Activated T-helper 1 cell treated with anti-CD3 and anti-CD28 coated beads, Interleukin-2, amount 50 U/mL, for 16 hours (primary cell): ENCODE measurements around the gene DOCK10.
"Not testable (repeated sequence)": the region's sequence is repeated elsewhere in the genome, so short reads cannot be mapped to it uniquely, and the experiment has no call there.

Experiments
- DNase-seq, 2 donors: peaks; one replicate each; pipeline ENCODE4 v3.0.0-alpha.2; 2020; ENCODE audit warnings: low read depth in 1 of 2, low spot score in 1 of 2

The DOCK10 gene

GRCh38 chr2:224925061-224925809 lies 117.0 kb downstream of the DOCK10 start:
- DNase-seq: no peak

GRCh38 chr2:224924631-224925030 lies 117.6 kb downstream of the DOCK10 start:
- DNase-seq: no peak

GRCh38 chr2:224922142-224922727 lies 120.0 kb downstream of the DOCK10 start:
- DNase-seq: no peak

- no peak for DNase-seq
Observed at GRCh38 chr2:224919472-224920110, 122.7 kb downstream of the DOCK10 start.

GRCh38 chr2:224918626-224919471 lies 123.4 kb downstream of the DOCK10 start:
- no peak for DNase-seq

GRCh38 chr2:224917246-224917645 lies 125.0 kb downstream of the DOCK10 start:
- DNase-seq: not testable (repeated sequence)

- DNase-seq: no peak
Observed at GRCh38 chr2:224915136-224915535, 127.1 kb downstream of the DOCK10 start.

- no peak for DNase-seq
Observed at GRCh38 chr2:224910574-224910925, 131.7 kb downstream of the DOCK10 start.

GRCh38 chr2:224909885-224910573 lies 132.2 kb downstream of the DOCK10 start:
- no peak for DNase-seq

GRCh38 chr2:224908818-224909217 lies 133.4 kb downstream of the DOCK10 start:
- no peak for DNase-seq

GRCh38 chr2:224904381-224904780 lies 137.9 kb downstream of the DOCK10 start:
- no peak for DNase-seq

- no peak for DNase-seq
Observed at GRCh38 chr2:224903621-224904020, 138.6 kb downstream of the DOCK10 start.

- DNase-seq: no peak
Observed at GRCh38 chr2:224901121-224901676, 141.1 kb downstream of the DOCK10 start.

- no peak for DNase-seq
Observed at GRCh38 chr2:224895377-224895776, 146.9 kb downstream of the DOCK10 start.

- DNase-seq: no peak
Observed at GRCh38 chr2:224894356-224894755, 147.9 kb downstream of the DOCK10 start.

GRCh38 chr2:224893848-224894247 lies 148.4 kb downstream of the DOCK10 start:
- DNase-seq: no peak

GRCh38 chr2:224892574-224893204 lies 149.6 kb downstream of the DOCK10 start:
- no peak for DNase-seq

GRCh38 chr2:224890372-224890771 lies 151.9 kb downstream of the DOCK10 start:
- no peak for DNase-seq

GRCh38 chr2:224887141-224887540 lies 155.1 kb downstream of the DOCK10 start:
- no peak for DNase-seq
